Mucosa of descending colon (tissue), 3 donors: ENCODE data around the gene LYRM4. TPM values are rescaled to one million over a fixed set of nuclear protein-coding genes. Genes with fewer than 3 reads are reported as not detected.

ENCODE experiments used
- ATAC-seq: fragments of 200-7000 bp; cut with Tn5 transposase; one replicate; pipeline ENCODE4 v1.9.1; 2020; ENCODE audit warnings: mild to moderate bottlenecking, moderate library complexity
- DNase-seq, 3 donors: peaks; one replicate each; pipeline ENCODE4 v3.0.0-alpha.2; 2020
- H3K36me3 ChIP-seq: fragments of 200-600 bp; one replicate; pipeline ENCODE4 v1.8.0; 2021; ENCODE audit warnings: low read depth, mild to moderate bottlenecking
- H3K4me1 ChIP-seq: fragments of 200-600 bp; one replicate; pipeline ENCODE4 v1.8.0; 2021; ENCODE audit warnings: low read depth, mild to moderate bottlenecking
- H3K4me3 ChIP-seq: fragments of 200-600 bp; one replicate; pipeline ENCODE4 v1.8.0; 2021; ENCODE audit warnings: mild to moderate bottlenecking
- H3K9me3 ChIP-seq: fragments of 200-600 bp; one replicate; pipeline ENCODE4 v1.8.0; 2021; ENCODE audit warnings: mild to moderate bottlenecking
- CTCF ChIP-seq: fragments of 200-600 bp; IDR thresholded peaks from one replicate; pipeline ENCODE4 v1.8.0; 2022; ENCODE audit warnings: antibody characterized with exemption, mild to moderate bottlenecking
- intact Hi-C, 2 donors: fragments of 100-400 bp; cut with DNase I in 1 of 2; cut with micrococcal nuclease in 1 of 2; formaldehyde crosslinking; loops; one replicate each; pipeline versions ENCODE4 v1.11.0 to v1.11.1; 2022; cut with DNase I, micrococcal nuclease
- total RNA-seq, 3 donors: library from RNA; stranded (reverse); fragmentation: NEBNext Ultra II Directional in 2 of 3; extraction: Animal tissue kit (Norgen Biotek cat#: 25700) in 2 of 3; gene quantifications; one replicate each; pipeline versions ENCODE4 v1.2.1 to v1.2.4, GENCODE V29; 2021 to 2023
- donor health status: DM: no; HTN: no; CAD: no; lungs with moderate emphysema.
- donor health status: DM: no; HTN: no; CAD: no.
- donor health status: DM: no; HTN: yes; CAD: no.

Gene LYRM4
- total RNA-seq, 3 donors from 2014 or later, result 13.6 to 19.8 (median 13.9) TPM

GRCh38 chr6:5286780-5287179 is 26.0 kb upstream of the LYRM4 start:
- no peaks in the 10 kb centered on the region for H3K36me3 ChIP-seq
- ATAC-seq, result no peak
- H3K4me1 ChIP-seq, result no peaks in the 10 kb centered on the region
- no peak overlapping the region for H3K4me3 ChIP-seq
- no peak for DNase-seq
- no peaks in the 10 kb centered on the region for H3K9me3 ChIP-seq
- TF ChIP-seq CTCF, result no peak
- intact Hi-C loops, result no loop called here

GRCh38 chr6:5285526-5285925 is 24.8 kb upstream of the LYRM4 start:
- H3K4me1 ChIP-seq, result no peaks in the 10 kb centered on the region
- no peaks in the 10 kb centered on the region for H3K9me3 ChIP-seq
- intact Hi-C loops, result no loop called here
- H3K36me3 ChIP-seq, result no peaks in the 10 kb centered on the region
- no peak for TF ChIP-seq CTCF
- no peak overlapping the region for H3K4me3 ChIP-seq
- ATAC-seq, result no peak
- no peak for DNase-seq

- intact Hi-C loops, result no loop called here
- ATAC-seq (no peak), DNase-seq (no peak)
- no peak for TF ChIP-seq CTCF
- Histone ChIP-seq H3K9me3 (no peaks in the 10 kb centered on the region), H3K36me3 (no peaks in the 10 kb centered on the region), H3K4me3 (no peak overlapping the region), H3K4me1 (no peaks in the 10 kb centered on the region)
Measured at GRCh38 chr6:5285081-5285480, 24.3 kb upstream of the LYRM4 start.

- intact Hi-C loops, result no loop called here
- TF ChIP-seq CTCF, result no peak
- no peaks in the 10 kb centered on the region for H3K4me1 ChIP-seq
- ATAC-seq (no peak), DNase-seq (no peak)
- H3K9me3 ChIP-seq, result no peaks in the 10 kb centered on the region
- H3K4me3 ChIP-seq, result no peak overlapping the region
- no peaks in the 10 kb centered on the region for H3K36me3 ChIP-seq
Measured at GRCh38 chr6:5282191-5282623, 21.5 kb upstream of the LYRM4 start.

- no peak for TF ChIP-seq CTCF
- Histone ChIP-seq H3K4me1 (no peaks in the 10 kb centered on the region), H3K36me3 (no peaks in the 10 kb centered on the region), H3K4me3 (no peak overlapping the region), H3K9me3 (no peaks in the 10 kb centered on the region)
- ATAC-seq (no peak), DNase-seq (no peak)
- intact Hi-C loops, result no loop called here
Measured at GRCh38 chr6:5280920-5281319, 20.2 kb upstream of the LYRM4 start.

GRCh38 chr6:5279891-5280338 is 19.2 kb upstream of the LYRM4 start:
- Histone ChIP-seq H3K4me1 (no peaks in the 10 kb centered on the region), H3K9me3 (no peaks in the 10 kb centered on the region), H3K36me3 (no peaks in the 10 kb centered on the region), H3K4me3 (no peak overlapping the region)
- no peak for ATAC-seq
- no peak for DNase-seq
- intact Hi-C loops, result no loop called here
- no peak for TF ChIP-seq CTCF
